ENCODE data around the gene LRRC74B.

- no peak for TF ChIP-seq CTCF (conservative IDR thresholded peaks at IDR 0.05)
- TF ChIP-seq EZH2 (IDR thresholded peaks at IDR 0.05; ENCODE audit: low read depth) = no peak
Measured at GRCh38 chr22:21030621-21031544, 14.9 kb upstream of the LRRC74B start.

All from PC-9 (cell line).